ENCODE data around the gene NACC2. TPM values are rescaled to one million over a fixed set of nuclear protein-coding genes. Genes with fewer than 3 reads are reported as not detected.

NACC2 gene
- 10 to 100 TPM in 1 of 4 donors, 1 to 10 TPM in 3; 4.9 to 10.1 (median 8.0) TPM for polyA plus RNA-seq
- long read RNA-seq, donor 1, full-length matches to known transcripts, result 2 of 2 reads
- long read RNA-seq, donor 1, partial matches to known transcripts, result 0 of 2 reads
- long read RNA-seq, donor 1, other reads (novel, unspliced or antisense), result 0 of 2 reads
- long read RNA-seq, donor 2, full-length matches to known transcripts, result 2 of 2 reads
- long read RNA-seq, donor 2, partial matches to known transcripts, result 0 of 2 reads
- long read RNA-seq, donor 2, other reads (novel, unspliced or antisense), result 0 of 2 reads
- long read RNA-seq, donor 3, full-length matches to known transcripts, result 2 of 2 reads
- long read RNA-seq, donor 3, partial matches to known transcripts, result 0 of 2 reads
- long read RNA-seq, donor 3, other reads (novel, unspliced or antisense), result 0 of 2 reads
- long read RNA-seq, donor 4, result 0 reads
- long read RNA-seq, donor 5, result 0 reads
- long read RNA-seq, donor 6, full-length matches to known transcripts, result 2 of 2 reads
- long read RNA-seq, donor 6, partial matches to known transcripts, result 0 of 2 reads
- long read RNA-seq, donor 6, other reads (novel, unspliced or antisense), result 0 of 2 reads
- long read RNA-seq, donor 7, result 0 reads
- long read RNA-seq, donor 8, result 0 reads
- long read RNA-seq, donor 9, result 0 reads
- long read RNA-seq, donor 10, full-length matches to known transcripts, result 3 of 3 reads
- long read RNA-seq, donor 10, partial matches to known transcripts, result 0 of 3 reads
- long read RNA-seq, donor 10, other reads (novel, unspliced or antisense), result 0 of 3 reads

DNA sequence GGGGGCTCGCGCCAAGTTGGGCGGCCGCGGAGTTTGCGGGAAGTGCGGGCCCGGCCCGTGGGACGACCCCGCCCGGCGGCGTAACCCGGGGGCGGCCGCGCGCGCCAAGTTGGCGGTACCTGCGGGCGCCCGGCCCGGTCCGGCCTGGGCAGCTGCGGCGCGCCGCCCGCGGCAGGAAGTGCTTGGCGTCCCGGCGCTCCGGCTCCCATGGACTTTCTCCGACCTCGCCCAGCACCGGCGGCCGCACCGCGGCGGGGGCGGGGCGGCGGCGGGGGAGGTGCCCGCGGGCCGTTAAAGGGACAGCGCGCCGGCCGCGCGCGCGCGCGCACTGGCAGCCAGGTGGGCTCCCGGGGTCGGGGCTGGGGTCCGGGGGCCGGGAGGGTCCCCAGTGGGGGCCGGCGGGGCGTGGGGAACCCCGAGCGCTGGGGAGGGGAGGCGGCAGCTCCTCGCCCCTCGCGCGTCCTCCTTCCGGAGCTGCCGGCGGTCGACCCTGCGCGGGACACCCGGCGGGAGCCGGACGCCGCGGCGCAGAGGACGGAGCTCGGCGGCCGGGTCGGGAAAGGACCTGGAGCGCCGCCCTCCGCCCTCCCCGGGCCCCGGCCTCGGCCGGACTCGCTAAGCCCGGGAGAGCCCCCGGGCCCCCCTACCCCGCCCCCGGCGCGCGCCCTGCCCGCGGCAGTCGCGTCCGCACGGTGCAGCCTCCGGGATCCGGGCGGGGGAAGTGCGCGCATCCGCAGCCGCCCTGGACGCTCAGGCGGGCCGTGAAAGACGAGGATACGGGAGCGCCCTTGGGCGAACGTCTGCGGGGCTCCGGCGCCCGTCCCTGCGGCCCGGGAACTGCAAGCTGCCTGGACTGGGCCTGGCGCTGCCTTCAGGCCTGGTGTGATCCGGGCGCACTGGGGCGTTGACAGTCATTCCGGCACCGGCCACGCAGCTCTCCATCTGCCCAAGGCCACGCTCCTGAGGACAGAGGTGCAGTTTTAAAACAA is at the start of gene NACC2:
Gene NACC2, minus strand, starts transcription at position 220 of the 989 bp plus-strand sequence. CDS start 44,768 bp downstream, outside the sequence.
- Histone ChIP-seq H3K4me1 (ENCODE audit: control insufficient read depth in 3 of 3, insufficient read depth in 2 of 3, low read depth in 1 of 3, low read length in 2 of 3) (peaks cover 0 to 40% (median 0%) of the 10 kb centered on the region in 3 donors), H3K27me3 (ENCODE audit: control insufficient read depth in 3 of 3, insufficient read depth in 3 of 3, low read length in 3 of 3) (peaks cover 0 to 10% (median 0%) of the 10 kb centered on the region in 3 donors), H3K4me3 (ENCODE audit: low read depth in 1 of 3, low read length in 3 of 3) (peak within 1 kb of the TSS; percentile 74 to 95 (median 80)), H3K36me3 (ENCODE audit: control insufficient read depth in 3 of 3, insufficient read depth in 2 of 3, low read depth in 1 of 3, low read length in 3 of 3) (peaks cover 0 to 23% (median 0%) of the 10 kb centered on the region in 3 donors), H3K9me3 (ENCODE audit: control insufficient read depth in 2 of 2, insufficient read depth in 1 of 2, low read depth in 1 of 2, low read length in 1 of 2) (no peaks in the 10 kb centered on the region), H3K27ac (ENCODE audit: low read depth in 1 of 3, low read length in 2 of 3) (peak within 1 kb of the TSS; percentile 72 to 90 (median 83))
- DNase-seq, result peak; percentile 80 to 89
- WGBS, 3 donors, result 1 to 2% (median 1%) methylated on average over 40 to 143 of the region's 143 CpGs
- FAIRE-seq, result no peak

GRCh38 chr9:136144450-136144849 is 49.4 kb upstream of the NACC2 start:
- peaks cover 0 to 8% (median 7%) of the 10 kb centered on the region in 3 donors for H3K27me3 ChIP-seq (ENCODE audit: control insufficient read depth in 3 of 3, insufficient read depth in 3 of 3, low read length in 3 of 3)
- H3K36me3 ChIP-seq (ENCODE audit: control insufficient read depth in 3 of 3, insufficient read depth in 2 of 3, low read depth in 1 of 3, low read length in 3 of 3), result no peaks in the 10 kb centered on the region
- H3K4me3 ChIP-seq (ENCODE audit: low read depth in 1 of 3, low read length in 3 of 3), result no peak overlapping the region
- no peaks in the 10 kb centered on the region for H3K9me3 ChIP-seq (ENCODE audit: control insufficient read depth in 2 of 2, insufficient read depth in 1 of 2, low read depth in 1 of 2, low read length in 1 of 2)
- H3K27ac ChIP-seq (ENCODE audit: low read depth in 1 of 3, low read length in 2 of 3), result no peak overlapping the region
- DNase-seq (no peak), FAIRE-seq (no peak)
- 72 to 89% (median 81%) methylated on average over 11 of the region's 11 CpGs for WGBS, 3 donors
- no peaks in the 10 kb centered on the region for H3K4me1 ChIP-seq (ENCODE audit: control insufficient read depth in 3 of 3, insufficient read depth in 2 of 3, low read depth in 1 of 3, low read length in 2 of 3)

DNA sequence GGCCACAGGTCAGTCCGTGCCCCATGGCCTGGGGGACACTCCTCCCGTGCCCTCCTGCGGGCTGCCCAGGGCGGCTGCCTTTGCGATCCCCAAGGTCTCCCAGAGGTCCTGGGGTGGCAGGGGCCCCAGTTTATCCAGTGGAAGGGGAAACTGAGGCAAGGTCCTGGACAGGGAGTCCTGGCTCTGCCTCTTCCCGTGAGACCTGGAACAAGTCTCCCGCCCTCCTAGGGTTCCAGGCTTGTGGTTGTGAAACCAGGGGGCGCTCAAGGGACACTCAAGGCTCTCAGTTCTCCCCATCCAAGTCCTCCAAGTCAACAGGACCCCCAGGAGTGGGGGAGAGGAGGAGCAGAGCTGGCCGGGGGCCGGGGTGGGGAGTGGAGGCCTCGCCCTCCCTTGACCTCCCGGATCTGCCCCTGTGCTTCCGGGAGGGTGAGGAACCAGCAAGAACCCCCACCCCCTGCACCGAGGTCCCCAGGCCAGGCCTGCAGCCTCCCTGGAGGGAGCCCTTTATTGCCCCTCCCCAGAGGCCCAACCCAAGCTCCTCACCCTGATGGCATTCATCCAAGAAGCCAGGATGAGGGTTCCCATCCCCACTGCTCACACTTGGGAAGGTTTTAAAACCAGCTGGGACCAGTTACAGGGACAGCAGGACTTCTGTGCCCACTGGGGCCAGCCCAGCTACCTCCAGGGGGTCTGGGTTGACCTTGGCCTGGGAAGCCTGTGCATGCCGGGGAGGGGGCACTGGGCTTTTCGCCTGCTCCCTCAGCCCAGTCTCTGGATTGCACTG is 48.3 kb upstream of the NACC2 start:
- Histone ChIP-seq H3K36me3 (ENCODE audit: control insufficient read depth in 3 of 3, insufficient read depth in 2 of 3, low read depth in 1 of 3, low read length in 3 of 3) (no peaks in the 10 kb centered on the region), H3K27ac (ENCODE audit: low read depth in 1 of 3, low read length in 2 of 3) (no peak overlapping the region), H3K4me3 (ENCODE audit: low read depth in 1 of 3, low read length in 3 of 3) (no peak overlapping the region), H3K9me3 (ENCODE audit: control insufficient read depth in 2 of 2, insufficient read depth in 1 of 2, low read depth in 1 of 2, low read length in 1 of 2) (no peaks in the 10 kb centered on the region), H3K27me3 (ENCODE audit: control insufficient read depth in 3 of 3, insufficient read depth in 3 of 3, low read length in 3 of 3) (peaks cover 0 to 8% (median 7%) of the 10 kb centered on the region in 3 donors), H3K4me1 (ENCODE audit: control insufficient read depth in 3 of 3, insufficient read depth in 2 of 3, low read depth in 1 of 3, low read length in 2 of 3) (no peaks in the 10 kb centered on the region)
- no peak for FAIRE-seq
- WGBS, 3 donors, result 17 to 42% (median 28%) methylated on average over 16 of the region's 16 CpGs
- DNase-seq, result peak in 1 of 2 donors; percentile 61

DNA sequence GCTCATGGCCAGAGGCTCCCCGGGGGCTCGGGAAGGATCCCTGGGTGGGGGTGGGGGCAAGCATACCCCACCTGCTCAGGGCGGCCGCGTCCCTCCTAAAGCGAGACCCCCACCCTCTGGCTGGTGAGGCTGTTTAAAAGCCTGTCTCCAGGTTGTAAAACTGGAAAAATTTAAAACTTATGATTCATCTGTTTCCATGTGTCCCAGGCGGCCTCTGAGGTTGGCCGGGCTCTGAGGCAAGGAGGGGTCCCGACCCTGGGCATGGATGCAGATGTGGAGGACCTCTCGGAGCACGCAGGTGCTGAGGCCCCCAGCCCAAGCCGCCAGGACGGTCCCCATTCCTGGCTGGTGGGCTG is 47.7 kb upstream of the NACC2 start:
- no peaks in the 10 kb centered on the region for H3K9me3 ChIP-seq (ENCODE audit: control insufficient read depth in 2 of 2, insufficient read depth in 1 of 2, low read depth in 1 of 2, low read length in 1 of 2)

DNA sequence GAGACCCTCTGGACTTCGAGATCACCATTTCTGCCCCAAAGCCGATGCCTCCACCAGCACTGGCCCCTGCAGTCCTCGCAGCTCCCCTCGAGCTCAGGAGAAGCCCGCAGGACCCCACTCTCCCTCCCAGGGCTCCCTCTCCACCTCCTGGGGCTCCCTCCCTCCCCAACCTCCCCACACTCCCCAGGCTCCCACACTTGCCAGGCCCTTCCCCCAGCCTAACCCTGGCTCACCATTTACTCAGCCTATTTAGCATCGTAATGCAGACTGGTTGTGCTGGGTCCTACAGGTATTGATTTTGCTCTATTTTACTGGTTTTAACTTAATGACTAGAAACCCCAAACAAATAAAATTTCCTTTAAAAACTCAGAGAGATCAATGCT is 47.3 kb upstream of the NACC2 start:
- Histone ChIP-seq H3K27ac (ENCODE audit: low read depth in 1 of 3, low read length in 2 of 3) (no peak overlapping the region), H3K4me3 (ENCODE audit: low read depth in 1 of 3, low read length in 3 of 3) (no peak overlapping the region), H3K36me3 (ENCODE audit: control insufficient read depth in 3 of 3, insufficient read depth in 2 of 3, low read depth in 1 of 3, low read length in 3 of 3) (no peaks in the 10 kb centered on the region), H3K9me3 (ENCODE audit: control insufficient read depth in 2 of 2, insufficient read depth in 1 of 2, low read depth in 1 of 2, low read length in 1 of 2) (no peaks in the 10 kb centered on the region), H3K4me1 (ENCODE audit: control insufficient read depth in 3 of 3, insufficient read depth in 2 of 3, low read depth in 1 of 3, low read length in 2 of 3) (no peaks in the 10 kb centered on the region), H3K27me3 (ENCODE audit: control insufficient read depth in 3 of 3, insufficient read depth in 3 of 3, low read length in 3 of 3) (peaks cover 0 to 6% (median 0%) of the 10 kb centered on the region in 3 donors)
- DNase-seq (no peak), FAIRE-seq (no peak)
- 56 to 77% (median 61%) methylated on average over 4 to 6 of the region's 6 CpGs for WGBS, 3 donors

More for the DNA sequence above, 47.7 kb upstream of the NACC2 start:
- no peak for DNase-seq
- Histone ChIP-seq H3K27ac (ENCODE audit: low read depth in 1 of 3, low read length in 2 of 3) (no peak overlapping the region), H3K4me1 (ENCODE audit: control insufficient read depth in 3 of 3, insufficient read depth in 2 of 3, low read depth in 1 of 3, low read length in 2 of 3) (no peaks in the 10 kb centered on the region), H3K36me3 (ENCODE audit: control insufficient read depth in 3 of 3, insufficient read depth in 2 of 3, low read depth in 1 of 3, low read length in 3 of 3) (no peaks in the 10 kb centered on the region), H3K27me3 (ENCODE audit: control insufficient read depth in 3 of 3, insufficient read depth in 3 of 3, low read length in 3 of 3) (peaks cover 0 to 10% (median 4%) of the 10 kb centered on the region in 3 donors), H3K4me3 (ENCODE audit: low read depth in 1 of 3, low read length in 3 of 3) (no peak overlapping the region)
- no peak for FAIRE-seq
- 44 to 57% (median 47%) methylated on average over 13 of the region's 13 CpGs for WGBS, 3 donors

- no peaks in the 10 kb centered on the region for H3K36me3 ChIP-seq (ENCODE audit: control insufficient read depth in 3 of 3, insufficient read depth in 2 of 3, low read depth in 1 of 3, low read length in 3 of 3)
- H3K4me3 ChIP-seq (ENCODE audit: low read depth in 1 of 3, low read length in 3 of 3), result no peak overlapping the region
- FAIRE-seq, result no peak
- WGBS, 3 donors, result 71 to 82% (median 77%) methylated on average over 19 of the region's 19 CpGs
- DNase-seq, result no peak
- no peaks in the 10 kb centered on the region for H3K4me1 ChIP-seq (ENCODE audit: control insufficient read depth in 3 of 3, insufficient read depth in 2 of 3, low read depth in 1 of 3, low read length in 2 of 3)
- H3K27me3 ChIP-seq (ENCODE audit: control insufficient read depth in 3 of 3, insufficient read depth in 3 of 3, low read length in 3 of 3), result peaks cover 0 to 9% (median 0%) of the 10 kb centered on the region in 3 donors
- no peak overlapping the region for H3K27ac ChIP-seq (ENCODE audit: low read depth in 1 of 3, low read length in 2 of 3)
- H3K9me3 ChIP-seq (ENCODE audit: control insufficient read depth in 2 of 2, insufficient read depth in 1 of 2, low read depth in 1 of 2, low read length in 1 of 2), result no peaks in the 10 kb centered on the region
Observed at GRCh38 chr9:136141682-136142413, 46.8 kb upstream of the NACC2 start.

GRCh38 chr9:136140966-136141365 is 45.9 kb upstream of the NACC2 start:
- no peak for FAIRE-seq

More at GRCh38 chr9:136140966-136141365, 45.9 kb upstream of the NACC2 start:
- DNase-seq, result no peak
- no peaks in the 10 kb centered on the region for H3K4me1 ChIP-seq (ENCODE audit: control insufficient read depth in 3 of 3, insufficient read depth in 2 of 3, low read depth in 1 of 3, low read length in 2 of 3)
- no peaks in the 10 kb centered on the region for H3K9me3 ChIP-seq (ENCODE audit: control insufficient read depth in 2 of 2, insufficient read depth in 1 of 2, low read depth in 1 of 2, low read length in 1 of 2)
- H3K27ac ChIP-seq (ENCODE audit: low read depth in 1 of 3, low read length in 2 of 3), result no peak overlapping the region
- H3K27me3 ChIP-seq (ENCODE audit: control insufficient read depth in 3 of 3, insufficient read depth in 3 of 3, low read length in 3 of 3), result peaks cover 0 to 9% (median 3%) of the 10 kb centered on the region in 3 donors
- 64 to 85% (median 77%) methylated on average over 14 of the region's 14 CpGs for WGBS, 3 donors
- H3K36me3 ChIP-seq (ENCODE audit: control insufficient read depth in 3 of 3, insufficient read depth in 2 of 3, low read depth in 1 of 3, low read length in 3 of 3), result no peaks in the 10 kb centered on the region
- H3K4me3 ChIP-seq (ENCODE audit: low read depth in 1 of 3, low read length in 3 of 3), result no peak overlapping the region
